ENCODE data around the gene GRAP2. TPM values are rescaled to one million over a fixed set of nuclear protein-coding genes. Genes with fewer than 3 reads are reported as not detected.

Gene GRAP2
- total and polyA plus RNA-seq, 2 of the 4 experiments (the other 2 are of a cell fraction) = not detected

DNA sequence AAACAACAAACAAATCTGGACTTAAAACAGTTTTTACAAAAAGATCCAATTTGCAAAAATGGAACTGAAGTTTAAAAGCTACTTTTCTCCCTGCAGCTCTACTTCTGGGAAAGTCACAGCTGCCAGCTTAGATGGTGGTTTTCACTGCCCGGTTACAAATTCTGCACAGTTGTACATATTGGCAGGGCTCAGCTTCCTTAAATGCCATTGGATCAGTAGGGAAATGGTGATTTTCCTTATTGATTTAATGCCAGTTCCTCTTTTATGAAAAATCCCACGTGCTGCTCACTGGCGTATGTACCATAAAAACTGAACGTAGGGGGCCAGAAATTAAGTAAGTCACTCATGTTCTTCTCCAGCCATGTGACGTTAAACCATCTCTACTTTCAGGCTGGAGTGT is 22.8 kb downstream of the GRAP2 start:
- WGBS, 2 experiments (ENCODE audit: extremely low coverage in 2 of 2, insufficient read length in 1 of 2) = no CpG with 5 or more reads among the region's 5 CpGs
- H3K4me1 ChIP-seq (ENCODE audit: control insufficient read depth, insufficient read depth, low read length) = no peaks in the 10 kb centered on the region
- H3K18ac ChIP-seq (ENCODE audit: low read depth, low read length) = no peak overlapping the region
- ChIA-PET CTCF (interaction anchor here (1.0 kb wide), 1 partner anchor 12 kb away, joined by 3 read pairs; no protein-coding TSS in a partner anchor), POLR2A (ENCODE audit: unreplicated experiment) (no interaction called here)
- H2AFZ ChIP-seq (replicated peaks; ENCODE audit: low read length, poor library complexity) = no peak overlapping the region
- no peaks in the 10 kb centered on the region for H3K36me3 ChIP-seq (ENCODE audit: control insufficient read depth, insufficient read depth, low read length)
- intact Hi-C loops (cut with micrococcal nuclease) (no loop called here), dilution Hi-C loops (cut with HindIII; ENCODE audit: low sequenced_read_pairs, unreplicated experiment) (no loop called here), in situ Hi-C loops (cut with MboI; ENCODE audit: low sequenced_read_pairs) (no loop called here)
- H3K56ac ChIP-seq (ENCODE audit: extremely low read depth, insufficient read depth, low read length) = no peak overlapping the region
- H3K4ac ChIP-seq (ENCODE audit: low read depth, low read length) = no peak overlapping the region
- H2BK5ac ChIP-seq (ENCODE audit: low read depth, low read length, poor library complexity, severe bottlenecking) = no peak overlapping the region
- no peak overlapping the region for H3K9ac ChIP-seq (ENCODE audit: low read depth, low read length)
- H3K4me3 ChIP-seq (ENCODE audit: insufficient read depth, low read depth, low read length) = no peak overlapping the region
- H3K27ac ChIP-seq (ENCODE audit: insufficient read depth, low read length) = no peak overlapping the region
- H3K4me2 ChIP-seq (ENCODE audit: low read depth, low read length) = no peak overlapping the region
- ATAC-seq (ENCODE audit: low read depth) (no peak), DNase-seq (no peak)
- no peak overlapping the region for H4K8ac ChIP-seq (ENCODE audit: low read depth in 2 of 2, low read length in 2 of 2)
- H2BK120ac ChIP-seq (ENCODE audit: low read depth, low read length) = no peak overlapping the region
- H2BK15ac ChIP-seq (ENCODE audit: low read depth, low read length) = no peak overlapping the region
- no TSS peak for BruUV-seq (replicated peaks)
- no peaks in the 10 kb centered on the region for H3K79me1 ChIP-seq (ENCODE audit: low read depth in 1 of 2, low read length in 2 of 2)
- H3K27me3 ChIP-seq (ENCODE audit: control insufficient read depth, insufficient read depth, low read length) = peaks cover 76% of the 10 kb centered on the region
- no peak overlapping the region for H3K14ac ChIP-seq (replicated peaks; ENCODE audit: low read depth, low read length)
- H3K9me3 ChIP-seq (ENCODE audit: control insufficient read depth, insufficient read depth, low read length) = no peaks in the 10 kb centered on the region
- H4K5ac ChIP-seq (ENCODE audit: low read depth, low read length) = no peak overlapping the region
- no peak overlapping the region for H2BK20ac ChIP-seq (ENCODE audit: low read depth, low read length)
- H4K91ac ChIP-seq (ENCODE audit: insufficient read depth, low read depth, low read length) = no peak overlapping the region
- no peak overlapping the region for H3K23ac ChIP-seq (ENCODE audit: low read depth, low read length)
- no peak for TF ChIP-seq MXI1 (IDR thresholded peaks at IDR 0.05; ENCODE audit: borderline replicate concordance, low read depth, low read length)
- H2AK9ac ChIP-seq (replicated peaks; ENCODE audit: low read depth, low read length, poor library complexity) = no peak overlapping the region
- H3K9me1 ChIP-seq (ENCODE audit: insufficient read depth, low read length) = no peaks in the 10 kb centered on the region; the same call in 1 of the 2 replicates
- H4K20me1 ChIP-seq (ENCODE audit: insufficient read depth, low read length) = no peaks in the 10 kb centered on the region
- no peak overlapping the region for H2AK5ac ChIP-seq (ENCODE audit: low read depth, low read length)
